Body of pancreas (tissue), 4 donors: Measurements from ENCODE around the gene THSD4. TPM values are rescaled to one million over a fixed set of nuclear protein-coding genes. Genes with fewer than 3 reads are reported as not detected.
"Not testable (repeated sequence)": the region's sequence is repeated elsewhere in the genome, so short reads cannot be mapped to it uniquely, and the experiment has no call there.

Experiments used
- ATAC-seq: fragments of 150-250 bp; one replicate; pipeline ENCODE4 v1.9.1; 2016
- DNase-seq, 4 donors: peaks; one replicate each; pipeline ENCODE4 v3.0.0-alpha.2; 2019
- H3K27ac ChIP-seq, 4 donors: fragments of 200-600 bp; sonication (generic); 1 replicate in 3 of 4; 2 replicates in 1 of 4; pipeline versions ENCODE4 v1.5.1 to v1.6.1; 2016 to 2019; ENCODE audit warnings: mild to moderate bottlenecking in 1 of 4, mixed read lengths in 1 of 4, moderate library complexity in 1 of 4
- H3K27me3 ChIP-seq, 2 donors: fragments of 200-600 bp; sonication (generic); one replicate each; pipeline ENCODE4 v1.6.0; 2016; ENCODE audit warnings: mild to moderate bottlenecking in 1 of 2
- H3K36me3 ChIP-seq, 2 donors: fragments of 200-600 bp; sonication (generic); replicated peaks in 1 of 2; 2 replicates each; pipeline ENCODE4 v1.5.1; 2016; ENCODE audit warnings: low read depth in 2 of 2; ENCODE audit not compliant: insufficient read depth in 1 of 2
- H3K4me1 ChIP-seq: fragments of 200-600 bp; sonication (generic); one replicate; pipeline ENCODE4 v1.6.0; 2016
- H3K4me3 ChIP-seq, 2 donors: fragments of 200-600 bp; sonication (generic); 1 replicate in 1 of 2; 2 replicates in 1 of 2; pipeline ENCODE4 v1.5.1; 2016 to 2019
- H3K9me3 ChIP-seq, 3 donors: fragments of 200-600 bp; sonication (generic); 1 replicate in 2 of 3; 2 replicates in 1 of 3; pipeline ENCODE4 v1.5.1; 2016
- CTCF ChIP-seq, 7 experiments: fragments of 450-650 bp in 4 of 7; fragments of 200-600 bp in 3 of 7; sonication (generic) in 3 of 7; IDR thresholded peaks; one replicate each; pipeline ENCODE4 v1.5.1; 2016 to 2019; ENCODE audit warnings: antibody characterized with exemption in 7 of 7
- POLR2A ChIP-seq, 3 donors: fragments of 450-650 bp; IDR thresholded peaks; one replicate each; pipeline ENCODE4 v1.6.1; 2016; ENCODE audit warnings: antibody characterized with exemption in 3 of 3, mild to moderate bottlenecking in 2 of 3
- WGBS, 2 donors: methylation state at CpG; one replicate each; pipeline ENCODE4 v1.1.5; 2017; 5-methylcytosine and 5-hydroxymethylcytosine counted together
- intact Hi-C: fragments of 100-400 bp; cut with DNase I; formaldehyde crosslinking; loops from one replicate; pipeline ENCODE4 v1.15.1; 2023
- total RNA-seq, 2 donors: library from RNA; depleted of rRNA; stranded (reverse); fragments of >200 nt; gene quantifications; one replicate each; pipeline ENCODE4 v1.1.0, GENCODE V29; 2016

THSD4 gene
- total RNA-seq, 2 donors from 2014 or later, result 12.9 to 16.1 TPM

- H3K4me3 ChIP-seq, result no peak overlapping the region
- no peaks in the 10 kb centered on the region for H3K27me3 ChIP-seq
- 71 to 81% methylated on average over 2 of the region's 2 CpGs for WGBS, 2 donors
- H3K9me3 ChIP-seq, result no peaks in the 10 kb centered on the region
- intact Hi-C loops, result no loop called here
- no peak for ATAC-seq
- no peaks in the 10 kb centered on the region for H3K36me3 ChIP-seq
- H3K4me1 ChIP-seq, result no peaks in the 10 kb centered on the region
- TF ChIP-seq POLR2A (IDR thresholded peaks at IDR 0.05) (no peak), CTCF (IDR thresholded peaks at IDR 0.05) (no peak)
- no peak overlapping the region for H3K27ac ChIP-seq
- no peak for DNase-seq
These were observed 146.1 kb downstream of the THSD4 start for GRCh38 chr15:71261418-71261817.

- 53 to 67% methylated on average over 6 of the region's 6 CpGs for WGBS, 2 donors
- ATAC-seq (no peak), DNase-seq (no peak)
- no peaks in the 10 kb centered on the region for H3K9me3 ChIP-seq
- intact Hi-C loops, result no loop called here
- H3K36me3 ChIP-seq, result no peaks in the 10 kb centered on the region
- no peak overlapping the region for H3K27ac ChIP-seq
- no peak overlapping the region for H3K4me3 ChIP-seq
- no peaks in the 10 kb centered on the region for H3K4me1 ChIP-seq
- H3K27me3 ChIP-seq, result no peaks in the 10 kb centered on the region
- no peak for TF ChIP-seq POLR2A (IDR thresholded peaks at IDR 0.05)
These were observed 146.6 kb downstream of the THSD4 start for GRCh38 chr15:71261909-71262308.

GRCh38 chr15:71262599-71262998 lies 147.3 kb downstream of the THSD4 start:
- TF ChIP-seq CTCF (IDR thresholded peaks at IDR 0.05), result no peak
- TF ChIP-seq POLR2A (IDR thresholded peaks at IDR 0.05), result no peak
- Histone ChIP-seq H3K4me1 (no peaks in the 10 kb centered on the region), H3K36me3 (no peaks in the 10 kb centered on the region), H3K27ac (no peak overlapping the region), H3K27me3 (no peaks in the 10 kb centered on the region), H3K4me3 (no peak overlapping the region), H3K9me3 (no peaks in the 10 kb centered on the region)
- DNase-seq, result no peak
- intact Hi-C loops, result no loop called here
- ATAC-seq, result no peak
- 54 to 70% methylated on average over 3 of the region's 3 CpGs for WGBS, 2 donors

GRCh38 chr15:71265606-71266005 lies 150.3 kb downstream of the THSD4 start:
- H3K36me3 ChIP-seq, H3K27me3 ChIP-seq, DNase-seq, H3K9me3 ChIP-seq, ATAC-seq, H3K27ac ChIP-seq, H3K4me3 ChIP-seq, H3K4me1 ChIP-seq, intact Hi-C loops: not testable (repeated sequence)
- WGBS, 2 donors, result 41 to 77% methylated on average over 5 to 11 of the region's 11 CpGs

- no peaks in the 10 kb centered on the region for H3K4me1 ChIP-seq
- DNase-seq, result no peak
- no peak for TF ChIP-seq CTCF (IDR thresholded peaks at IDR 0.05)
- TF ChIP-seq POLR2A (IDR thresholded peaks at IDR 0.05), result no peak
- H3K27ac ChIP-seq, result no peak overlapping the region
- no peaks in the 10 kb centered on the region for H3K36me3 ChIP-seq
- H3K9me3 ChIP-seq, result no peaks in the 10 kb centered on the region
- H3K4me3 ChIP-seq, result no peak overlapping the region
- ATAC-seq, result no peak
- intact Hi-C loops, result no loop called here
- no peaks in the 10 kb centered on the region for H3K27me3 ChIP-seq
These were observed 156.1 kb downstream of the THSD4 start for GRCh38 chr15:71271327-71271726.

GRCh38 chr15:71272932-71273331 lies 157.7 kb downstream of the THSD4 start:
- Histone ChIP-seq H3K4me3 (no peak overlapping the region), H3K9me3 (no peaks in the 10 kb centered on the region), H3K4me1 (no peaks in the 10 kb centered on the region), H3K27ac (no peak overlapping the region), H3K27me3 (no peaks in the 10 kb centered on the region), H3K36me3 (no peaks in the 10 kb centered on the region)
- 68 to 72% methylated on average over 6 of the region's 6 CpGs for WGBS, 2 donors
- TF ChIP-seq POLR2A (IDR thresholded peaks at IDR 0.05), result no peak
- TF ChIP-seq CTCF (IDR thresholded peaks at IDR 0.05), result no peak
- DNase-seq (no peak), ATAC-seq (no peak)
- intact Hi-C loops, result no loop called here
